ENCODE results near the gene FRA10AC1.

The FRA10AC1 gene, protein sequence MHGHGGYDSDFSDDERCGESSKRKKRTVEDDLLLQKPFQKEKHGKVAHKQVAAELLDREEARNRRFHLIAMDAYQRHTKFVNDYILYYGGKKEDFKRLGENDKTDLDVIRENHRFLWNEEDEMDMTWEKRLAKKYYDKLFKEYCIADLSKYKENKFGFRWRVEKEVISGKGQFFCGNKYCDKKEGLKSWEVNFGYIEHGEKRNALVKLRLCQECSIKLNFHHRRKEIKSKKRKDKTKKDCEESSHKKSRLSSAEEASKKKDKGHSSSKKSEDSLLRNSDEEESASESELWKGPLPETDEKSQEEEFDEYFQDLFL

GRCh38 chr10:93702210-93703001 lies at the start of gene FRA10AC1:
Gene FRA10AC1 (minus strand): TSS chr10:93702592. CDS start chr10:93700106, 2,486 bp downstream.
- peak; percentile 98 for DNase-seq

DNA sequence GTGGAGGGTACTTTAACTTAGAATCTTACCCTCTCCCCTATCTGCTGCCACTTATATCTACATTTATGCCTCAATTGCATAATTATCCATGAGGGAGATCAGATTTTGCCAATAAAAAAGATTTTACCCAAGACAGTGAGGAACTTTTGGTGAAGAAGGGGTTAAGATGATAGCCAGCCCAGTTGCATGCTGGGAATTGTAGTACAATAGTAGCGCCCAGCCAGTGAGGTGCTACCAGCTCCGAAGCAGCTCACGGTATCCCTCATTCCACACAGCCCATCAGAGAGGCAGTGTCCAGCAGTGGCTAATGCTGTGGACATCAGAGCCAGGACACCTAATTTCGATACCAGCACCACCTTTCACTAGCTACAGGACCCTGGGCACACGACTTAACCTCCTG lies 49.4 kb upstream of the FRA10AC1 start:
- DNase-seq: no peak

DNA sequence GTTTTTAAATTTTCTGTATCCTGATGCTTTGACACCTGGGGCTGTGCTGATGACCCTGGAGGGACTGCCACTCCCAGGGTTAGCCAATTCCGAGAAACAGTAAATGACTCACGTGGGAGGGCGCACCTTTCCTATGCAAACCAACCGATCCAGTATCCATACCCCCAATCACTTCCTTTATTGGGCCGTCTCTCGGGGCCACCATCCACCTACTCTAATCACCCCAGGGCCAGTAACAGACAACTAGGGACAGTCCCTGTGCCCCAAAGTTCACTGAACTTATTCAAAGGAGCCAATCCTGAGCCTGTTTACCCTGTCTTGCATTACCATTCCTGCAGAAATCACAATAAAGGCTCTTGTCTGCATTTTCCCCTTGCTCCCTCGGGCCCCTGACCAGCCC lies 48.7 kb upstream of the FRA10AC1 start:
- no peak for DNase-seq

DNA sequence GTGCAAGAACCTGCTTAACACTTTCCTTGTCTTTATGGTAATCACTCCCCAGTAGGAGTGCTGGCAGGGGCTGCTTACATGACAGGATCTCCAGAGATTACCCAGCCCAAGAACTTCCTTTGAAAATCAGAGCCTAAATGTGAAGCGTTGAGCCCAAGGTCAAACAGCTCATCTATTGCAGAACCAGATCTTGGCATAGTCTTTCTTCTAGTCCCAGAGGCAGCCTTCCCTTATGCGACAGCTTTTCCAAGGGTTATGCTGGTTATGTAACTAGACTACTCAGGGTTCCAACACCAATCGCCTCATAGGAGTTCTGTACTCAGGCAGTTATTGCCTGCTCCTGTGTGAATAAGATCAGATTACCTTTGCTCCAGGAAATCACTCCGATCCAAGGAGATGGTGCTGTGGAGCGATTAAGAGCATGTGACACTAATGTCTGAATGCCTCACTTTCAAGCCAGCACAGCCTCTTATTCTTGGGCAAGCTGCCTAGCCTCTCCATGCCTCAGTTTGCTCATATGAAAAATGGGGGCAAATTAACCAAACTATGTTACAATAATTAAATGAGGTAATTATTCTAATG lies 46.9 kb upstream of the FRA10AC1 start:
- DNase-seq: no peak

- no peak for DNase-seq
Observed at GRCh38 chr10:93746844-93747284, 44.5 kb upstream of the FRA10AC1 start.

DNA sequence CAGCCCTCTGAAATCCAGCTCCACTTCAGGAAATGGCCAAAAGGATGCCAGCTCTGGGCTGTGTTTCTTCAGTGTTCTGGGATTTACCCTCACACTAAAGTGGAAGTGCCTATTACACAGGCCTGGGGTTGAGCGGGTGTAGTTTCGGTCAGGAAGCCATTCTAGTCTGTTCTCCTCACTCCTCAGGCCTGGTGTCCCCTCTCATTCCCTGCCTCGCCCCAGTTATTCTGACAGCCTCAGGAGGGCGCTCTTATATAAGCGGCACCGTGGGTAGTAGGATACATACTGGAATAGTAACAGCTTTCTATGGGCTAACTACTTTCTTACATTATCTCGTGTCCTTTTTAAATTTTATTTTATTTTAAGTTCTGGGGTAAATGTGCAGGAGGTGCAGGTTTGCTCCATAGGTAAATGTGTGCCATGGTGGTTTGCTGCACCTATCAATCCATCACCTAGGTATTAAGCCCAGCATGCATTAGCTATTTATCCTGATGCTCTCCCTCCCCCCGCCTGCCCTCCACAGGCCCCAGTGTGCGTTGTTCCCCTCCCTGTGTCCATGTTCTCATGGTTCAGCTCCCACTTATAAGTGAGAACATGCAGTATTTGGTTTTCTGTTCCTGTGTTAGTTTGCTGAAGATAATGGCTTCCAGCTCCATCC lies 43.1 kb upstream of the FRA10AC1 start:
- no peak for DNase-seq

DNA sequence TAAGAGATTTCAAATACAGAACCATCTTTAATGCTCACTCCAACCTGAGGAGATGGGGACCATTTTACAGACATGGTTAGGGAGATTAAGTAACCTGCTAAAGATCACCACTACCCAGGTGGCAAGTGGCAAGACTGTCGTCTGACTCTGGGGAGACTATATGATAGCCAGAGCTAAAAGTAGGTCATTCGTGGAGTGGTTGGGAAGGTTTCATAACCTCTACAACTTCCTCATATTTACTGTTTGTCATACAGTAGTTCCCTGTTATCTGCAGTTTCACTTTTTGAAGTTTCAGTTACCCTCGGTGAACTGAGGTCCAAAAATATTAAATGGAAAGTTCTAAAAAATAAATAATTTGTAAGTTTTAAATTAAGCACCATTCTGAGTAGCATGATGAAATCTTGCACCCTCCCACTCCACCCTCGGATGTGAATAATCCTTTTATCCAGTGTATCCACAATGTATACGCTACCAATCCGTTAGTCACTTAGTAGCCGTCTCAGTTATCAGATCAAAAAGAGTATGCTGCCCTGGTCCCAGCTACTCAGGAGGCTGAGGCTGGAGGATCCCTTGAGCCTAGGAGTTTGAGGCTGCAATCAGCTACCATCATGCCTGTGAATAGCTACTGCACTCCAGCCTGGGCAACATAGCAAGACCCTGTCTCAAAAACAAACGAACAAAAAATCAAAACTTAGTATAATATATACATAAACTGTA lies 40.4 kb upstream of the FRA10AC1 start:
- DNase-seq: no peak

- DNase-seq: no peak
Observed at GRCh38 chr10:93741367-93741766, 39.0 kb upstream of the FRA10AC1 start.

- no peak for DNase-seq
Observed at GRCh38 chr10:93726024-93726423, 23.6 kb upstream of the FRA10AC1 start.

DNA sequence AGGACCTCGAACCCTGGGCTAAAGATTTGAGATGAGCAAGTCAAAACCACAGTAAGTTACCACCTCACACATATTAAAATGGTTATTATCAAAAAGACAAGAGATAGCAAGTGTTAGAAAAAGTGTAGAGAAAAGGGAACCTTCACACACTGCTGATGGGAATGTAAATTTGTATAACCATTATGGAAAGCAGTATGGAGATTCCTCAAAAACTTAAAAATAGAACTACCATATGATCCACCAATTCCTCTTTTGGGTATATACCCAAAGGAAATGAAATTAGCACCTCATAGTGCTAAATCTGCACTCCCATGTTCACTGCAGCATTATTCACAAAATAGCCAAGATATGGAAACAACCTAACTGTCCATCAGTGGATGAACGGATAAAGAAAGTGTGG lies 20.8 kb upstream of the FRA10AC1 start:
- no peak for DNase-seq

DNA sequence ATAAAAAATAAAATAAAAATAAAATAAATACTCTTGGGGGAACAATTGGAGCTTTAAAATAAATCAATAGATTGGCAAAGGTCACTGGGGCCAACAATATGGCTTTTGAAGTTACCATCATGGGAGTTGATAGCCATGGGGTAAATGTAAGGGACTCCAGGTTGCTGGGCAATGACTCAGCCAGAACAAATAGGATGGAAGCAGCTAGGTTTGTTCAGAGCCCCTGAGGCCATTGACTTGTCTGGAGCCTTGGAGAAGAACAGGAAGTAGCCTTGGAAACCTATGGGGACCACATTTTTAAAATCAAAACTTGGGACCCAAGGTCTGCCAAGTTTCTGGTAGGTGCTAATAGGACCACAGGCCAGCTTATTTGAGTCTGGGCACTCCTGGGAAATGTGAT lies 20.2 kb upstream of the FRA10AC1 start:
- no peak for DNase-seq

DNA sequence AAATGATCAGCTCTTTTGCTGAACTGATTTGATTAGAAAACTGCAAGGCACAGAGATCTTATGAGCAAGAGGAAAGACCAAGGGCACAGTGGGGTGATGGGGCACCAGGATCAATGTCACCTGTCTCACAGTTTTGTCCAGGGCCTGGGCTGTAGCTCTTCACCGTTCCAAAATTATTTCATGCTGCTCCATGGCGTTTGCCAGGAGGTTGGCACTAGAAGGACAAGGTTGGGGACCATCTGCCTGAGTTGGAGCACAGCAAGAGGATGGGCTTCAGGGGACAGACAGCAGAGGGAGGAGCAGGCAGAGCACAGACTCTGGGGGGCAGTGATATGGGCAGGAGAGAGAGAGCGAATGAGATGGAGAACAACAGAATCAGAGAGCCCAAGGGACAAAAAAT lies 17.5 kb upstream of the FRA10AC1 start:
- no peak for DNase-seq

GRCh38 chr10:93718937-93719725 lies 16.7 kb upstream of the FRA10AC1 start:
- no peak for DNase-seq

- no peak for DNase-seq
Observed at GRCh38 chr10:93716766-93717165, 14.4 kb upstream of the FRA10AC1 start.

DNA sequence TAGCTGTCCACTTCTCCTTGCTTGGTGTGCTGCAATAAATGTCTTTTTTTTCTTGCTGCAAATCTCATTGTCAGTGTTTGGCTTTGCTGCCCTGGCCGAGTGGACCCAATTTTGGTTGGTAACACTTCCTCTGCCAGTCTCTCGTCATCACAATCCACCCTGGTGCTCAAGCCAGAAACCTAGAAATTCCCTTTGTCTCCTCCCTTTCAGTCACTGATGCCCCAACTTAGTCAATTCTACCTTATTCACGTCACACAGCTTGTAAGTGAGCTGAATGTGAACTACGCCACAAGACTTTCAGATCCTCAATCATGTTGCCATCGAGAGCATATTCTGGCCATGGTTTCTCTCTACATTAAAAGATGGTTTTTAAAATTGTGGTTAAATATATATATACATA lies 13.0 kb upstream of the FRA10AC1 start:
- DNase-seq: no peak

- DNase-seq: no peak
Observed at GRCh38 chr10:93712593-93712992, 10.2 kb upstream of the FRA10AC1 start.

DNA sequence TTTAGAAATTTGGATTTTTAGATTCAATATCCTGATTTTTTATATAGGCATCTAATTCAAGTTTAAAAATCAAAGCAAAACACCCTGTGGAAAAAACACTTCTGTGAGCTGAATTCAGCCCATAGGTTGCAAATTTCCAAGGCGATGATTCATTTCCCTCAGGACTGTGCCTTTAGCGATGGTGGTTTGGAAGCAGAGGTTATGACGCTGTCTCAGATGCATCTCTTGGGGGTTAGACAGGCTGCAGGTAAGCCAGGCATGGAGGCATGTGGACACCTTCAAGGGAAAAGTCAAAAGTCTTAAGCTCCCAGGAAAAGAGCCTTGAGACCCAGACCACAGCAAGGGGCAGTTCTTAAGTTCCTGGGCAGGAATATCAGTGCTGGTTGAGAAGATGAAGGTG lies 9.5 kb upstream of the FRA10AC1 start:
- no peak for DNase-seq

GRCh38 chr10:93710333-93710909 lies 8.0 kb upstream of the FRA10AC1 start:
- DNase-seq: no peak

DNA sequence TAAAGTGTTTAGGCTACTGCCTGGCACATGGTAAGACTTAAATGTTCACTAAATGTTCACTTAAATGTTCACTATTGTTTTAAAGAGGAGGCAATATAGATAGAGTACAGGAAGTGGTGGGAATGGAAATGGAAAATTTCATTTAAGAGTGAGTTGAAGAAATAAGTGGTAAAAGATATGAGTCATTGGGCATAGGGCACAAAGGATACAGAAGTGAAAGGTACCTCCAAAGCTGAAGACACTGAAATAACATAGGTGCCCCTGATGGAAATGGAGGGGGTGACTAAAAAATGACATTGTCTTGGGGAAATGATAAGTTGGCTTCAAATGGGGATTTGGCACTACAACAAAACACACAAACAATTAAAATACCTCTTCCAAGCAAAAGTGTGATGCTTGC lies 5.2 kb upstream of the FRA10AC1 start:
- no peak for DNase-seq

- DNase-seq: no peak
Observed at GRCh38 chr10:93704451-93704850, 2.1 kb upstream of the FRA10AC1 start.

DNA sequence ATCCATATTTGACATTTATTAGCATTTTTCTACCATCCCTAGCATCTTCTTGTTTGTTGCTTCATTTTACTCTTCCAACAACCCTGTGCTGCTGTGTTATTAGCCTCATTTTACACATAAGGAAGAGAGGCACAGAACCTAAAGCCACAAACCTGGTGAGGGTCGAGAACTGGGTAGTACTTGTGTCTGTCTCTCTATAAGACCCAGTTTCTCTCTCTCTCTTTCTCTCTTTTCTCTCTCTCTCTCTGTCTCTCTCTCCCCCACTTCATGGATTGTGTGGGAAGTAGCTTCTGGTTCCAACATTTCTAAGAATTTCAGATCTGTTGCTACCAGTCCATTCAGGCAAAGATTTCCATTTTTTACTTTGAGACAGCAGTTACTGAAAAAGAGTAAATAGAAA lies 1.4 kb upstream of the FRA10AC1 start:
- DNase-seq: no peak

DNA sequence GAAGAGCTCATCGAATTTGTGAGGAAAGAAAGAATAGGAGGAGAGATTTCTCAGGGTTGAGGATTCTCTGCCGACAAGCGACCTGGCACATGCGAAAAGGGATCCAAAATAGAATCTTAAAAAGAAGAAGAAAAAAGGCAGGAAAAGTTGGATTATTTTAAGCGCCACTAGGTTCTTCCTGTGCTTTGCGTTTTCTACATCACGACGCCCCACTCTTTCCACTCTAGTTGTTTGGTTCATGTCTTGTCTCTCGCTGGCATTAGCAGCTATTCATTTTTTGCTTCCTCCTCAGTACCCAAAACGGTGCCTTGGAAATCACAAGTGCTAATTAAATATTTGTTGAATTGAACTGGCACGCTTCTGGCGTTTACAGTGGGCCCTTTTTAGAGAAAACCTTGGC lies 674 bp upstream of the FRA10AC1 start:
- DNase-seq: no peak

Measured in right forelimb (tissue), 1 donor.